ENCODE results near the gene ZNF593.

ZNF593 gene

DNA sequence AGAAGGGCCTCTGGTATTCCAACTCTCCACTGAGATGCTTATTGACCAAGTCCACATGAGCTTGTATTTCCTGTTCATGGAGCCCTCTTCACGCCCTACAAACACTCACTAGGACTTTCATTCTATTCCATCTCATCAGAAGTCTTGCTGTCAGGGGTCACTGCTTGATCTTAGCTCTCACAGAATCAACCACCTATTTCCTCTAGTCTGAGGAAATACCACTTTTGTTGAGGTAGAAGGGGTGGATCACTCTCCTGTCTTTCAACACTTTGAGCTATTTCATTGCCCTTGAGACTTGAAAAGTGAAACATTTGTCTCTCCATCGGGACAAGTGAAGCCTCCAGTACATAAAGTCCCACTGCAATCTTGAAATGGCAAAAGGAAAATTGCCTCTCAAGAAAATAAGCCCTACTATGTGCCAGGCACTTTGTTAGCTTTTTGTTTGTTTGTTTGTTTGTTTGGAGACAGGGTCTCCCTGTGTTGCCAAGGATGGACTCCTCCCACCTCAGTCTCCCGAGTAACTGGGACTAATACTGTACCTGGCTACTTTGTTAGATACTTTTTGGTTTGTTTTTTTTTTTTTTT, 30.6 kb upstream of the ZNF593 start (continued):
- TF ChIP-seq, protein P1, sequence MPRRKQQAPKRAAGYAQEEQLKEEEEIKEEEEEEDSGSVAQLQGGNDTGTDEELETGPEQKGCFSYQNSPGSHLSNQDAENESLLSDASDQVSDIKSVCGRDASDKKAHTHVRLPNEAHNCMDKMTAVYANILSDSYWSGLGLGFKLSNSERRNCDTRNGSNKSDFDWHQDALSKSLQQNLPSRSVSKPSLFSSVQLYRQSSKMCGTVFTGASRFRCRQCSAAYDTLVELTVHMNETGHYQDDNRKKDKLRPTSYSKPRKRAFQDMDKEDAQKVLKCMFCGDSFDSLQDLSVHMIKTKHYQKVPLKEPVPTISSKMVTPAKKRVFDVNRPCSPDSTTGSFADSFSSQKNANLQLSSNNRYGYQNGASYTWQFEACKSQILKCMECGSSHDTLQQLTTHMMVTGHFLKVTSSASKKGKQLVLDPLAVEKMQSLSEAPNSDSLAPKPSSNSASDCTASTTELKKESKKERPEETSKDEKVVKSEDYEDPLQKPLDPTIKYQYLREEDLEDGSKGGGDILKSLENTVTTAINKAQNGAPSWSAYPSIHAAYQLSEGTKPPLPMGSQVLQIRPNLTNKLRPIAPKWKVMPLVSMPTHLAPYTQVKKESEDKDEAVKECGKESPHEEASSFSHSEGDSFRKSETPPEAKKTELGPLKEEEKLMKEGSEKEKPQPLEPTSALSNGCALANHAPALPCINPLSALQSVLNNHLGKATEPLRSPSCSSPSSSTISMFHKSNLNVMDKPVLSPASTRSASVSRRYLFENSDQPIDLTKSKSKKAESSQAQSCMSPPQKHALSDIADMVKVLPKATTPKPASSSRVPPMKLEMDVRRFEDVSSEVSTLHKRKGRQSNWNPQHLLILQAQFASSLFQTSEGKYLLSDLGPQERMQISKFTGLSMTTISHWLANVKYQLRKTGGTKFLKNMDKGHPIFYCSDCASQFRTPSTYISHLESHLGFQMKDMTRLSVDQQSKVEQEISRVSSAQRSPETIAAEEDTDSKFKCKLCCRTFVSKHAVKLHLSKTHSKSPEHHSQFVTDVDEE (CRISPR knock-in tag; IDR thresholded peaks at IDR 0.05), result no peak
- TF ChIP-seq ZNF70 (CRISPR knock-in tag; IDR thresholded peaks at IDR 0.05), result no peak

DNA sequence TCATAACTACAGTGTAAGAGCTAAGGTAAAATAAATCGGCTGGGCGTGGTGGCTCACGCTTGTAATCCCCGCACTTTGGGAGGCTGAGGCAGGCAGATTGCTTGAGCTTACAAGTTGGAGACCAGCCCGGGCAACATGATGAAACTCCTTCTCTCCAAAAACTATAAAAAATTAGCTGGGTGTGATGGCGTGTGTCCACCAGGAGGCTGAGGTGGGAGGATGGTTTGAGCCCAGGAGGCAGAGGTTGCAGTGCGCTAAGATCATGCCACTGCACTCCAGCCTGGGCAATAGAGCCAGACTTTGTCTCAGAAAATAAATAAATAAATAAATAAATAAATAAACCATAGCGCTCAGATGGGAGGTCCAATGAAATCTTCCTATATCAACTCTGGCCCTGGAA, 27.5 kb upstream of the ZNF593 start:
- ATAC-seq, result no peak
- TF ChIP-seq, protein P2, sequence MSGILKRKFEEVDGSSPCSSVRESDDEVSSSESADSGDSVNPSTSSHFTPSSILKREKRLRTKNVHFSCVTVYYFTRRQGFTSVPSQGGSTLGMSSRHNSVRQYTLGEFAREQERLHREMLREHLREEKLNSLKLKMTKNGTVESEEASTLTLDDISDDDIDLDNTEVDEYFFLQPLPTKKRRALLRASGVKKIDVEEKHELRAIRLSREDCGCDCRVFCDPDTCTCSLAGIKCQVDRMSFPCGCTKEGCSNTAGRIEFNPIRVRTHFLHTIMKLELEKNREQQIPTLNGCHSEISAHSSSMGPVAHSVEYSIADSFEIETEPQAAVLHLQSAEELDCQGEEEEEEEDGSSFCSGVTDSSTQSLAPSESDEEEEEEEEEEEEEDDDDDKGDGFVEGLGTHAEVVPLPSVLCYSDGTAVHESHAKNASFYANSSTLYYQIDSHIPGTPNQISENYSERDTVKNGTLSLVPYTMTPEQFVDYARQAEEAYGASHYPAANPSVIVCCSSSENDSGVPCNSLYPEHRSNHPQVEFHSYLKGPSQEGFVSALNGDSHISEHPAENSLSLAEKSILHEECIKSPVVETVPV (CRISPR knock-in tag; IDR thresholded peaks at IDR 0.05), result no peak
- no peak for TF ChIP-seq RARB (CRISPR knock-in tag; IDR thresholded peaks at IDR 0.05)
- TF ChIP-seq, protein P1 (CRISPR knock-in tag; IDR thresholded peaks at IDR 0.05), result no peak
- TF ChIP-seq ZFP30 (CRISPR knock-in tag; IDR thresholded peaks at IDR 0.05), result no peak
- no peak for TF ChIP-seq ISL1 (CRISPR knock-in tag; IDR thresholded peaks at IDR 0.05)
- no peak for TF ChIP-seq ZNF70 (CRISPR knock-in tag; IDR thresholded peaks at IDR 0.05)
- TF ChIP-seq SNAI2 (CRISPR knock-in tag; IDR thresholded peaks at IDR 0.05), result no peak
- no peak for TF ChIP-seq ZNF565 (CRISPR knock-in tag; conservative IDR thresholded peaks at IDR 0.05; ENCODE audit: low read depth)
- no peak for TF ChIP-seq OSR1 (CRISPR knock-in tag; IDR thresholded peaks at IDR 0.05)
- TF ChIP-seq, protein P3, sequence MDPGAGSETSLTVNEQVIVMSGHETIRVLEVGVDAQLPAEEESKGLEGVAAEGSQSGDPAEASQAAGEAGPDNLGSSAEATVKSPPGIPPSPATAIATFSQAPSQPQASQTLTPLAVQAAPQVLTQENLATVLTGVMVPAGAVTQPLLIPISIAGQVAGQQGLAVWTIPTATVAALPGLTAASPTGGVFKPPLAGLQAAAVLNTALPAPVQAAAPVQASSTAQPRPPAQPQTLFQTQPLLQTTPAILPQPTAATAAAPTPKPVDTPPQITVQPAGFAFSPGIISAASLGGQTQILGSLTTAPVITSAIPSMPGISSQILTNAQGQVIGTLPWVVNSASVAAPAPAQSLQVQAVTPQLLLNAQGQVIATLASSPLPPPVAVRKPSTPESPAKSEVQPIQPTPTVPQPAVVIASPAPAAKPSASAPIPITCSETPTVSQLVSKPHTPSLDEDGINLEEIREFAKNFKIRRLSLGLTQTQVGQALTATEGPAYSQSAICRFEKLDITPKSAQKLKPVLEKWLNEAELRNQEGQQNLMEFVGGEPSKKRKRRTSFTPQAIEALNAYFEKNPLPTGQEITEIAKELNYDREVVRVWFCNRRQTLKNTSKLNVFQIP (CRISPR knock-in tag; IDR thresholded peaks at IDR 0.05; ENCODE audit: borderline replicate concordance, low read depth), result no peak
- no peak for TF ChIP-seq GLIS3 (CRISPR knock-in tag; IDR thresholded peaks at IDR 0.05)
- no peak for TF ChIP-seq ARNTL (CRISPR knock-in tag; IDR thresholded peaks at IDR 0.05; ENCODE audit: borderline replicate concordance, low read depth)
- no peak for TF ChIP-seq PPARA (CRISPR knock-in tag; IDR thresholded peaks at IDR 0.05; ENCODE audit: borderline replicate concordance)

DNA sequence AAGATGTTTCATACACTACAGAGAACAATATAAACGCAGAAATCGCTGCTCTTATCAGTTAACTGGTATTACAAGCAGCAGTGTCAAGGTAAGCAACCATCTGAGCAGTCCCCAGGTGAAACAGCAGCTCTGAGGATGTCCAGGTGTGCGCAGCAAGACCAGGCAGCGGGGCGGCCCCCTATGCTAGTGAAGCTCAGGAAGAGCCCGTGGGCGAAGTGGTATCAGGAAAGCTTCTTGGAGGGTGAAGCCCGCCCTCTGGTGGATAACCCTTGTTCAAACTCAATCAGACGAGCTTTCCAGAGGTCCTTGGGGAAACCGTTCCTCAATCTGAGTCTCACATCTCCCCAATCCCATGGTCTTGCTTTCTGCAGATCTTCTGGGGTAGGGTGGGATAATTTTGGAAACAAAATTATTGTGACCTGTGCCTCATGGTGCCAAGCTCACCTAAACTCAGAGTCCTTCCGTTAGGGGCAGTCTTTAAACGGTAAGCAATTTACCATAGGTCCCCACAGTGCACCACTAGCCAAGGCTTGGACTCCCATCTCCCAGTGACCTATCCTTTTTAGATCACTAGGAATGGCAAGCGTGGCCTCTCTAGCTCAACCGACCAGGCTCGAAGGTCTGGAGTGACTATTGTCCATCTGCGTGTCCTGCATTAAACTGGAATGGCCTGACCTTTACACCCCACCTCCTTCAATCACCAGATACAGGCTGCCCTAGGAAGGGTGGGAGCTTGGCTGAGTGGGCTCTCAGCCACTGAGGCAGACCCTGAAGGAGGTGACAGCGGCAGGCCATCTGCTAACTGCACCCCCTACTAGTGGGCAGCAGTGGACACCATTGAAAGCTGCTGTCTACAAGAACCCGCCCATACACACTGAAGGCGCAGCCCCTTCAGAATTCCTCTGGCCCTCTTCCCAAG, 24.4 kb upstream of the ZNF593 start:
- peak; percentile 100 for ATAC-seq
- no peak for TF ChIP-seq TCF4 (CRISPR knock-in tag; IDR thresholded peaks at IDR 0.05; ENCODE audit: borderline replicate concordance)
- TF ChIP-seq OSR1 (CRISPR knock-in tag; IDR thresholded peaks at IDR 0.05), result no peak
- TF ChIP-seq, protein P2 (CRISPR knock-in tag; IDR thresholded peaks at IDR 0.05), result no peak
- TF ChIP-seq ZNF565 (CRISPR knock-in tag; conservative IDR thresholded peaks at IDR 0.05; ENCODE audit: low read depth), result no peak
- TF ChIP-seq, protein P4, sequence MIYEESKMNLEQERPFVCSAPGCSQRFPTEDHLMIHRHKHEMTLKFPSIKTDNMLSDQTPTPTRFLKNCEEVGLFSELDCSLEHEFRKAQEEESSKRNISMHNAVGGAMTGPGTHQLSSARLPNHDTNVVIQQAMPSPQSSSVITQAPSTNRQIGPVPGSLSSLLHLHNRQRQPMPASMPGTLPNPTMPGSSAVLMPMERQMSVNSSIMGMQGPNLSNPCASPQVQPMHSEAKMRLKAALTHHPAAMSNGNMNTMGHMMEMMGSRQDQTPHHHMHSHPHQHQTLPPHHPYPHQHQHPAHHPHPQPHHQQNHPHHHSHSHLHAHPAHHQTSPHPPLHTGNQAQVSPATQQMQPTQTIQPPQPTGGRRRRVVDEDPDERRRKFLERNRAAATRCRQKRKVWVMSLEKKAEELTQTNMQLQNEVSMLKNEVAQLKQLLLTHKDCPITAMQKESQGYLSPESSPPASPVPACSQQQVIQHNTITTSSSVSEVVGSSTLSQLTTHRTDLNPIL (CRISPR knock-in tag; IDR thresholded peaks at IDR 0.05; ENCODE audit: low read depth), result no peak
- TF ChIP-seq BACH2 (CRISPR knock-in tag; IDR thresholded peaks at IDR 0.05; ENCODE audit: borderline replicate concordance), result no peak
- TF ChIP-seq TOX (CRISPR knock-in tag; IDR thresholded peaks at IDR 0.05; ENCODE audit: borderline replicate concordance), result no peak
- TF ChIP-seq ESRRG (CRISPR knock-in tag; IDR thresholded peaks at IDR 0.05), result no peak
- no peak for TF ChIP-seq ISL1 (CRISPR knock-in tag; IDR thresholded peaks at IDR 0.05)
- TF ChIP-seq ARNTL (CRISPR knock-in tag; IDR thresholded peaks at IDR 0.05; ENCODE audit: borderline replicate concordance, low read depth), result no peak
- TF ChIP-seq RARB (CRISPR knock-in tag; IDR thresholded peaks at IDR 0.05), result no peak
- TF ChIP-seq, protein P1 (CRISPR knock-in tag; IDR thresholded peaks at IDR 0.05), result no peak
